GM12878 (cell line): ENCODE data around the gene SLC25A41. TPM values are rescaled to one million over a fixed set of nuclear protein-coding genes. Genes with fewer than 3 reads are reported as not detected.

Source experiments
- ATAC-seq: fragments of 200-7000 bp; cut with Tn5 transposase; 3 replicates; pipeline ENCODE4 v1.9.1; 2020; ENCODE audit warnings: mild to moderate bottlenecking, moderate library complexity
- BruUV-seq: library from RNA; stranded (reverse); fragments of 400-500 nt; replicated peaks from 2 replicates; lab custom pipeline; 2021; lab: Mats Ljungman, UMichigan
- CTCF ChIA-PET: fragments of 300-600 bp; sonication (Branson Sonifier 250); formaldehyde crosslinking; extraction: SDS; loops from one replicate; lab custom pipeline; 2021; ENCODE audit warnings: inconsistent platforms; lab: Yijun Ruan, JAX
- POLR2A ChIA-PET: fragments of 350-600 bp; formaldehyde crosslinking; extraction: SDS; loops from one replicate; lab custom pipeline; 2021; ENCODE audit warnings: inconsistent platforms; lab: Charles Lee
- RAD21 ChIA-PET: fragments of 300-600 bp; sonication (Branson Sonifier 250); formaldehyde crosslinking; loops from one replicate; lab custom pipeline; 2023; ENCODE audit warnings: antibody characterized with exemption; ENCODE audit not compliant: unreplicated experiment; lab: Charles Lee
- SMC1A ChIA-PET: fragments of 300-600 bp; sonication (Branson Sonifier 250); formaldehyde crosslinking; loops from one replicate; lab custom pipeline; 2023; ENCODE audit not compliant: unreplicated experiment, uncharacterized antibody; lab: Charles Lee
- DNase-seq: peaks from one replicate; pipeline ENCODE4 v3.0.0-alpha.2; 2011; ENCODE audit warnings: low read depth, low spot score
- FAIRE-seq: peaks from 3 replicates; lab custom pipeline; 2011; peaks lifted over from hg19 to GRCh38; lab: Jason Lieb, UNC
- H2AFZ ChIP-seq: 2 replicates; pipeline ENCODE4 v1.6.0; 2011; ENCODE audit warnings: low read depth, low read length, control low read depth; ENCODE audit not compliant: control insufficient read depth
- H3K27ac ChIP-seq: 2 replicates; pipeline ENCODE4 v1.5.1; 2011; ENCODE audit warnings: control low read depth; ENCODE audit not compliant: control insufficient read depth, insufficient read depth
- H3K27me3 ChIP-seq, 2 experiments: replicated peaks in 1 of 2; 2 replicates each; pipeline versions ENCODE4 v1.6.0 to v1.6.1; 2011; ENCODE audit warnings: low read length in 1 of 2; ENCODE audit not compliant: control insufficient read depth in 2 of 2, insufficient read depth in 2 of 2
- H3K36me3 ChIP-seq, 2 experiments: 2 replicates each; pipeline ENCODE4 v1.5.1; 2011; ENCODE audit warnings: low read length in 1 of 2; ENCODE audit not compliant: control insufficient read depth in 2 of 2, insufficient read depth in 2 of 2
- H3K4me1 ChIP-seq: 2 replicates; pipeline ENCODE4 v1.6.1; 2011; ENCODE audit warnings: mild to moderate bottlenecking, low read length, moderate library complexity, mixed read lengths; ENCODE audit not compliant: control insufficient read depth, insufficient read depth
- H3K4me2 ChIP-seq: 2 replicates; pipeline ENCODE4 v1.6.0; 2011; ENCODE audit warnings: control low read depth; ENCODE audit not compliant: control insufficient read depth, insufficient read depth
- H3K4me3 ChIP-seq: fragments of 200-600 bp; sonication (generic); 2 replicates; pipeline ENCODE4 v1.5.1; 2016
- H3K79me2 ChIP-seq: 2 replicates; pipeline ENCODE4 v1.6.0; 2011; ENCODE audit warnings: low read length; ENCODE audit not compliant: control insufficient read depth, insufficient read depth
- H3K9ac ChIP-seq: 2 replicates; pipeline ENCODE4 v1.8.0; 2011; ENCODE audit warnings: low read length, control low read depth, mixed read lengths; ENCODE audit not compliant: control insufficient read depth, insufficient read depth
- H3K9me3 ChIP-seq: replicated peaks from 3 replicates; pipeline ENCODE4 v1.5.1; 2011; ENCODE audit warnings: mild to moderate bottlenecking, low read length; ENCODE audit not compliant: control insufficient read depth, insufficient read depth
- H4K20me1 ChIP-seq: 2 replicates; pipeline ENCODE4 v1.6.0; 2011; ENCODE audit not compliant: control insufficient read depth, insufficient read depth
- BCL3 ChIP-seq: IDR thresholded peaks from 2 replicates; pipeline ENCODE4 v1.6.1; 2011; ENCODE audit warnings: borderline replicate concordance, low read depth, mild to moderate bottlenecking, moderate library complexity, low read length; ENCODE audit not compliant: insufficient read depth, poor library complexity, severe bottlenecking
- CREB1 ChIP-seq: IDR thresholded peaks from 2 replicates; pipeline ENCODE4 v1.6.1; 2012; ENCODE audit warnings: low read depth, mild to moderate bottlenecking, inconsistent platforms
- CREM ChIP-seq: IDR thresholded peaks from 2 replicates; pipeline ENCODE4 v1.6.1; 2014; ENCODE audit warnings: antibody characterized with exemption, low read depth
- NBN ChIP-seq: fragments of 450-650 bp; IDR thresholded peaks from 2 replicates; pipeline ENCODE4 v1.6.1; 2016
- NFYA ChIP-seq: IDR thresholded peaks from 2 replicates; pipeline ENCODE4 v1.6.1; 2011; ENCODE audit warnings: low read depth, mild to moderate bottlenecking, low read length, improper control_type of control experiment, borderline replicate concordance
- PKNOX1 ChIP-seq: fragments of 450-650 bp; IDR thresholded peaks from 2 replicates; pipeline ENCODE4 v1.6.1; 2016; ENCODE audit warnings: mild to moderate bottlenecking
- RFX5 ChIP-seq: IDR thresholded peaks from 2 replicates; pipeline ENCODE4 v1.6.1; 2011; ENCODE audit warnings: low read depth, low read length, improper control_type of control experiment
- SMARCA5 ChIP-seq: fragments of 450-650 bp; IDR thresholded peaks from 2 replicates; pipeline ENCODE4 v1.6.1; 2017; ENCODE audit warnings: mild to moderate bottlenecking
- ZBTB11 ChIP-seq: fragments of 450-650 bp; formaldehyde crosslinking; IDR thresholded peaks from 2 replicates; pipeline ENCODE4 v1.5.0; 2022; ENCODE audit warnings: mild to moderate bottlenecking, missing genetic modification characterization
- ZBTB4 ChIP-seq: fragments of 450-650 bp; formaldehyde crosslinking; IDR thresholded peaks from 2 replicates; pipeline ENCODE4 v1.4.0; 2022; ENCODE audit warnings: mild to moderate bottlenecking, moderate library complexity
- ZBTB40 ChIP-seq: fragments of 450-650 bp; IDR thresholded peaks from 2 replicates; pipeline ENCODE4 v1.6.1; 2016; ENCODE audit warnings: mild to moderate bottlenecking, moderate library complexity, borderline replicate concordance
- WGBS: methylation state at CpG from one replicate; pipeline ENCODE4 v1.1.6; 2016; ENCODE audit warnings: low lambda C conversion rate; ENCODE audit not compliant: insufficient replicate concordance, insufficient coverage; ENCODE audit errors: missing lambda C conversion rate; 5-methylcytosine and 5-hydroxymethylcytosine counted together
- in situ Hi-C: fragments of 300-500 bp; cut with MboI; formaldehyde crosslinking; loops from 9 replicates; pipeline ENCODE4 v1.14.3; 2018; ENCODE audit warnings: mixed read lengths
- intact Hi-C: fragments of 100-400 bp; cut with micrococcal nuclease; formaldehyde crosslinking; loops from one replicate; pipeline ENCODE4 v1.14.2; 2022; ENCODE audit not compliant: unreplicated experiment
- polyA plus RNA-seq, 11 experiments: library from polyadenylated mRNA; depleted of rRNA in 4 of 11; unstranded in 6 of 11; stranded (reverse) in 5 of 11; fragments of >200 nt; fragmentation: Nextera tagmentation in 4 of 11; fragmentation: Illumina TruSeq in 1 of 11; extraction: Ambion mirVana in 4 of 11; extraction: Trizol in 1 of 11; gene quantifications; 1 replicate in 1 of 11; 2 replicates in 10 of 11; pipeline versions ENCODE4 v1.2.1 to v1.2.3, GENCODE V29; 2011 to 2016; ENCODE audit warnings: inconsistent platforms in 2 of 11, missing spikeins in 2 of 11, low read depth in 1 of 11
- total RNA-seq, 4 experiments: library from RNA; depleted of rRNA in 3 of 4; stranded (reverse); fragments of >200 nt in 3 of 4; fragmentation: Illumina TruSeq in 1 of 4; extraction: Trizol in 1 of 4; gene quantifications; 2 replicates each; pipeline versions ENCODE4 v1.2.1 to v1.2.3, GENCODE V29; 2013 to 2021

SLC25A41 gene
- total and polyA plus RNA-seq, 10 of the 15 experiments (the other 5 are each of a cell fraction or from before 2014, with no cell fraction given), result 0.23 to 1.2 (median 0.43) TPM; not detected in 2

- Histone ChIP-seq H3K9ac (no peak overlapping the region), H4K20me1 (no peaks in the 10 kb centered on the region), H3K4me1 (no peaks in the 10 kb centered on the region), H3K79me2 (no peaks in the 10 kb centered on the region), H3K4me2 (no peak overlapping the region), H2AFZ (no peak overlapping the region), H3K4me3 (no peak overlapping the region), H3K36me3 (no peaks in the 10 kb centered on the region), H3K27me3 (no peaks in the 10 kb centered on the region), H3K27ac (no peak overlapping the region), H3K9me3 (no peaks in the 10 kb centered on the region)
- intact Hi-C loops, result no loop called here
- SMC1A ChIA-PET, result interaction anchor here (0.6 kb wide), 1 partner anchor 41 kb away, joined by 3 read pairs; no protein-coding TSS in a partner anchor
- in situ Hi-C loops, result no loop called here
- CTCF ChIA-PET, result no interaction called here
- no peak for ATAC-seq
- DNase-seq, result no peak
- FAIRE-seq, result no peak
- RAD21 ChIA-PET, result interaction anchor here (1.2 kb wide), 1 partner anchor 50 kb away, joined by 3 read pairs; the partner anchor contains the start of gene DENND1C
- POLR2A ChIA-PET, result no interaction called here
- BruUV-seq, result no TSS peak
- WGBS, result 88% methylated on average over 11 of the region's 11 CpGs
- TF ChIP-seq RFX5 (no peak), CREM (no peak), ZBTB4 (CRISPR knock-in tag) (no peak), ZBTB40 (no peak), BCL3 (no peak), NFYA (no peak), NBN (no peak), SMARCA5 (no peak), ZBTB11 (CRISPR knock-in tag) (no peak), PKNOX1 (no peak), CREB1 (no peak)
Observed at GRCh38 chr19:6431891-6432290, 1.7 kb downstream of the SLC25A41 start.
